Keratinocyte (primary cell): ENCODE measurements around the gene SPATS2. TPM values are rescaled to one million over a fixed set of nuclear protein-coding genes. Genes with fewer than 3 reads are reported as not detected.

ENCODE experiments used
- DNase-seq: peaks from one replicate; pipeline ENCODE4 v3.0.0-alpha.2; 2011; ENCODE audit warnings: low read depth, missing footprints, low spot score
- FAIRE-seq: peaks from 2 replicates; lab custom pipeline; 2011; peaks lifted over from hg19 to GRCh38; lab: Jason Lieb, UNC
- H2AFZ ChIP-seq: 2 replicates; pipeline ENCODE4 v1.6.0; 2012; ENCODE audit warnings: low read length, control low read depth, inconsistent platforms; ENCODE audit not compliant: control insufficient read depth
- H3K27ac ChIP-seq: 2 replicates; pipeline ENCODE4 v1.5.1; 2011; ENCODE audit warnings: low read length; ENCODE audit not compliant: control insufficient read depth, insufficient read depth
- H3K27me3 ChIP-seq: 3 replicates; pipeline ENCODE4 v1.6.0; 2011; ENCODE audit warnings: low read length; ENCODE audit not compliant: control insufficient read depth, insufficient read depth; ENCODE audit errors: extremely low read depth
- H3K36me3 ChIP-seq, 2 experiments: 2 replicates in 1 of 2; 3 replicates in 1 of 2; pipeline ENCODE4 v1.5.1; 2011; ENCODE audit warnings: low read length in 2 of 2, mild to moderate bottlenecking in 1 of 2; ENCODE audit not compliant: control insufficient read depth in 2 of 2, insufficient read depth in 2 of 2; ENCODE audit errors: extremely low read depth in 1 of 2
- H3K4me1 ChIP-seq: 3 replicates; pipeline ENCODE4 v1.5.1; 2011; ENCODE audit warnings: low read length; ENCODE audit not compliant: control insufficient read depth, insufficient read depth; ENCODE audit errors: extremely low read depth
- H3K4me2 ChIP-seq: 3 replicates; pipeline ENCODE4 v1.6.0; 2011; ENCODE audit warnings: low read depth, low read length; ENCODE audit not compliant: control insufficient read depth, insufficient read depth; ENCODE audit errors: extremely low read depth
- H3K4me3 ChIP-seq, 3 experiments: fragments of 200-600 bp in 1 of 3; sonication (generic) in 1 of 3; 2 replicates in 2 of 3; 3 replicates in 1 of 3; pipeline ENCODE4 v1.5.1; 2011 to 2016; ENCODE audit warnings: low read length in 3 of 3, mild to moderate bottlenecking in 3 of 3, control low read depth in 2 of 3, inconsistent platforms in 1 of 3, low read depth in 1 of 3, mixed read lengths in 1 of 3, mixed run types in 1 of 3, moderate library complexity in 1 of 3; ENCODE audit not compliant: control insufficient read depth in 2 of 3, insufficient read depth in 2 of 3; ENCODE audit errors: extremely low read depth in 1 of 3
- H3K79me2 ChIP-seq: 2 replicates; pipeline ENCODE4 v1.6.0; 2012; ENCODE audit warnings: low read length; ENCODE audit not compliant: control insufficient read depth, insufficient read depth
- H3K9ac ChIP-seq: 3 replicates; pipeline ENCODE4 v1.6.0; 2011; ENCODE audit warnings: low read length; ENCODE audit not compliant: control insufficient read depth, insufficient read depth; ENCODE audit errors: extremely low read depth
- H3K9me1 ChIP-seq: 3 replicates; pipeline ENCODE4 v1.6.0; 2011; ENCODE audit warnings: low read length; ENCODE audit not compliant: control insufficient read depth, insufficient read depth; ENCODE audit errors: extremely low read depth
- H3K9me3 ChIP-seq: 2 replicates; pipeline ENCODE4 v1.5.1; 2012; ENCODE audit warnings: low read depth, low read length; ENCODE audit not compliant: control insufficient read depth
- H4K20me1 ChIP-seq: 3 replicates; pipeline ENCODE4 v1.6.0; 2011; ENCODE audit warnings: low read length; ENCODE audit not compliant: control insufficient read depth, insufficient read depth; ENCODE audit errors: extremely low read depth
- EZH2 ChIP-seq: IDR thresholded peaks from one replicate; pipeline ENCODE4 v1.6.1; 2012; ENCODE audit warnings: inconsistent platforms, mild to moderate bottlenecking, low read length, moderate library complexity
- dilution Hi-C: fragments of 300-500 bp; cut with MboI; formaldehyde crosslinking; loops from one replicate; pipeline ENCODE4 v1.7.0; 2020; ENCODE audit warnings: low sequenced_read_pairs; ENCODE audit not compliant: extremely low pct_ligation_motif_present
- polyA plus RNA-seq, 5 experiments: library from polyadenylated mRNA; depleted of rRNA in 3 of 5; stranded (reverse) in 3 of 5; stranded (forward) in 1 of 5; unstranded in 1 of 5; fragments of >200 nt; gene quantifications; 1 replicate in 1 of 5; 2 replicates in 3 of 5; 3 replicates in 1 of 5; pipeline versions ENCODE4 v1.2.1 to v1.2.3, GENCODE V29; 2011 to 2012; ENCODE audit warnings: missing spikeins in 2 of 5, low read depth in 1 of 5, low replicate concordance in 1 of 5
- TF ChIP-seq, protein P1 (sequence below), 3 experiments: IDR thresholded peaks in 1 of 3; conservative IDR thresholded peaks in 1 of 3; optimal IDR thresholded peaks in 1 of 3; 2 replicates in 2 of 3; 3 replicates in 1 of 3; pipeline versions ENCODE3 to v1.5.1; 2011; ENCODE audit warnings: low read length in 3 of 3, mild to moderate bottlenecking in 3 of 3, moderate library complexity in 2 of 3, control low read depth in 1 of 3, inconsistent platforms in 1 of 3; ENCODE audit not compliant: insufficient read depth in 2 of 3; ENCODE audit errors: extremely low read depth in 1 of 3

SPATS2 gene
- polyA plus RNA-seq, 1 donor (not counting 4 experiments of a cell fraction or from before 2014, with no cell fraction given) = 47.9 TPM

DNA sequence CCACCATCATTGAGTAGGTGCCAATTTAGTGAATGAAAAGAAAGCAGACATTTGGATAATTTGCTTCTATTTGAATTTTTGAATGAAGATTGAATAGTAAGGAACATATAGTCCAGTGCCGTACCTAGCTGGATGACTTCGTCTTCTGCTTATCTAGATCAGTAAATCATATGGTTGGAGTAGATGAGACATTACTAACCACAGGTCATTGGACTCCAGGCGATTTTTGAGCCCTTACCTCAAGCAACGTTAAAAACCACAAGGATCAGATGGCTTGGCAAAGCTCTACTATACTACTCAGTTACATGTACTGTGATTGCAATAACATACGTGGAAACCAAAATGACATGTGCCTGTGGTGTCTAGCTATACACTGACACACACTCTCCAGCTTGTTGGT, 1.7 kb upstream of the SPATS2 start:
- no peaks in the 10 kb centered on the region for H3K9me3 ChIP-seq
- H3K4me2 ChIP-seq = peak overlapping the region; percentile 90
- no peaks in the 10 kb centered on the region for H4K20me1 ChIP-seq
- H3K4me3 ChIP-seq = peak overlapping the region in 1 of 3 experiments; percentile 12
- DNase-seq (no peak), FAIRE-seq (peak; percentile 48)
- H3K4me1 ChIP-seq = peaks cover 33% of the 10 kb centered on the region
- TF ChIP-seq, protein P1, sequence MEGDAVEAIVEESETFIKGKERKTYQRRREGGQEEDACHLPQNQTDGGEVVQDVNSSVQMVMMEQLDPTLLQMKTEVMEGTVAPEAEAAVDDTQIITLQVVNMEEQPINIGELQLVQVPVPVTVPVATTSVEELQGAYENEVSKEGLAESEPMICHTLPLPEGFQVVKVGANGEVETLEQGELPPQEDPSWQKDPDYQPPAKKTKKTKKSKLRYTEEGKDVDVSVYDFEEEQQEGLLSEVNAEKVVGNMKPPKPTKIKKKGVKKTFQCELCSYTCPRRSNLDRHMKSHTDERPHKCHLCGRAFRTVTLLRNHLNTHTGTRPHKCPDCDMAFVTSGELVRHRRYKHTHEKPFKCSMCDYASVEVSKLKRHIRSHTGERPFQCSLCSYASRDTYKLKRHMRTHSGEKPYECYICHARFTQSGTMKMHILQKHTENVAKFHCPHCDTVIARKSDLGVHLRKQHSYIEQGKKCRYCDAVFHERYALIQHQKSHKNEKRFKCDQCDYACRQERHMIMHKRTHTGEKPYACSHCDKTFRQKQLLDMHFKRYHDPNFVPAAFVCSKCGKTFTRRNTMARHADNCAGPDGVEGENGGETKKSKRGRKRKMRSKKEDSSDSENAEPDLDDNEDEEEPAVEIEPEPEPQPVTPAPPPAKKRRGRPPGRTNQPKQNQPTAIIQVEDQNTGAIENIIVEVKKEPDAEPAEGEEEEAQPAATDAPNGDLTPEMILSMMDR (optimal IDR thresholded peaks at IDR 0.05 in 1 of 3, IDR thresholded peaks at IDR 0.05 in 1 of 3, conservative IDR thresholded peaks at IDR 0.05 in 1 of 3; ENCODE audit: extremely low read depth in 1 of 3, insufficient read depth in 2 of 3, low read length in 3 of 3) = no peak
- TF ChIP-seq EZH2 = no peak
- H3K27me3 ChIP-seq = no peaks in the 10 kb centered on the region
- H3K9ac ChIP-seq = no peak overlapping the region
- dilution Hi-C loops = no loop called here
- H2AFZ ChIP-seq = no peak overlapping the region
- H3K9me1 ChIP-seq = no peaks in the 10 kb centered on the region
- H3K27ac ChIP-seq = peak overlapping the region; percentile 91
- peaks cover 0 to under 1% of the 10 kb centered on the region in 2 experiments for H3K36me3 ChIP-seq
- H3K79me2 ChIP-seq = peaks cover 35% of the 10 kb centered on the region

DNA sequence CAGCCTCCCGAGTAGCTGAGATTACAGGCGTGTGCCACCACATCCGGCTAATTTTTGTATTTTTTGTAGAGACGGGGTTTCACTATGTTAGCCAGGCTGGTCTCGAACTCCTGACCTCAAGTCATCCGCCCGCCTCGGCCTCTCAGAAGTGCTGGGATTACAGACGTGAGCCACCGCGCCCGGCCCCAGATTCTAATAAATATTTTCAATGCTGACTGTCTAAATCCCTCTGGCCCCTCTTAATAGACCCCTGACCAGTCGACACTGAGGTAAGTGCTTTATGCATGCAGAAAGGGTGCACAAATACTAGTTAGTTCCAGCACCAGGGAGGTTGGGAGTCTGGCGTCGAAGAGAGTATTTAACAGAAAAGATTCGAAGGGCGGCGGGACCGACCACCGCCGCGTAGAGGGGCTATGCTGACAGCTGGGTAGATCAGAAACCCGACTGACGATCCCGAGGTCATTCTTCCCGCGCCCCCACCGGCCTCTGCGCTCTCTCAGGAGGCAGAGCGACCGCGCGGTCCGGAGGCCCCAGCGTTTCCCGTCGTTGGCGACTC, 1.1 kb upstream of the SPATS2 start:
- H3K27ac ChIP-seq = peak overlapping the region; percentile 91
- FAIRE-seq (no peak), DNase-seq (no peak)
- peak overlapping the region; percentile 93 for H2AFZ ChIP-seq
- H3K9ac ChIP-seq = peak overlapping the region; percentile 96
- dilution Hi-C loops = no loop called here
- peak overlapping the region; percentile 90 for H3K4me2 ChIP-seq
- TF ChIP-seq, protein P1 (optimal IDR thresholded peaks at IDR 0.05 in 1 of 3, IDR thresholded peaks at IDR 0.05 in 1 of 3, conservative IDR thresholded peaks at IDR 0.05 in 1 of 3; ENCODE audit: extremely low read depth in 1 of 3, insufficient read depth in 2 of 3, low read length in 3 of 3) = no peak
- TF ChIP-seq EZH2 = no peak
- no peaks in the 10 kb centered on the region for H3K9me3 ChIP-seq
- H3K4me1 ChIP-seq = peaks cover 33% of the 10 kb centered on the region
- peaks cover 41% of the 10 kb centered on the region for H3K79me2 ChIP-seq
- H4K20me1 ChIP-seq = no peaks in the 10 kb centered on the region
- H3K4me3 ChIP-seq = peak overlapping the region; percentile 78 to 97 (median 91)
- no peaks in the 10 kb centered on the region for H3K9me1 ChIP-seq
- peaks cover 0 to 2% of the 10 kb centered on the region in 2 experiments for H3K36me3 ChIP-seq
- no peaks in the 10 kb centered on the region for H3K27me3 ChIP-seq
